ENCODE results near the gene RNF224.
A peak's percentile ranks its signal among the peaks of the same experiment; 100 is the strongest.

RNF224 gene

GRCh38 chr9:137273611-137274320 is 46.5 kb downstream of the RNF224 start:
- DNase-seq (ENCODE audit: low spot score), result no peak

GRCh38 chr9:137275203-137275587 is 47.9 kb downstream of the RNF224 start:
- no peak for DNase-seq (ENCODE audit: low spot score)

GRCh38 chr9:137275588-137276472 is 48.5 kb downstream of the RNF224 start:
- no peak for DNase-seq (ENCODE audit: low spot score)

GRCh38 chr9:137276473-137277328 is 49.4 kb downstream of the RNF224 start:
- DNase-seq (ENCODE audit: low spot score), result peak; percentile 53

- DNase-seq (ENCODE audit: low spot score), result peak; percentile 96
Measured at GRCh38 chr9:137277329-137278041, 50.2 kb downstream of the RNF224 start, which contains the start of gene TOR4A. Gene TOR4A (plus strand): TSS chr9:137277726. CDS start chr9:137278690, 964 bp downstream.

GRCh38 chr9:137278061-137278701 is 50.9 kb downstream of the RNF224 start:
- peak; percentile 35 for DNase-seq (ENCODE audit: low spot score)
